Neuronal stem cell (in vitro differentiated cells): Measurements from ENCODE around the gene AUTS2.

Experiments used
- DNase-seq: peaks from one replicate; pipeline ENCODE4 v3.0.0-alpha.2; 2013; ENCODE audit warnings: low spot score
- H2AFZ ChIP-seq: one replicate; pipeline ENCODE4 v1.6.1; 2013; ENCODE audit warnings: mild to moderate bottlenecking, low read length, inconsistent platforms
- H2AK5ac ChIP-seq: 2 replicates; pipeline ENCODE4 v1.6.1; 2013; ENCODE audit warnings: low read depth, mild to moderate bottlenecking, inconsistent platforms, low read length, moderate library complexity, mixed read lengths
- H2BK120ac ChIP-seq: 2 replicates; pipeline ENCODE4 v1.6.1; 2013; ENCODE audit warnings: low read depth, mild to moderate bottlenecking, inconsistent platforms, low read length, moderate library complexity, mixed read lengths
- H2BK12ac ChIP-seq: one replicate; pipeline ENCODE4 v1.6.1; 2013; ENCODE audit warnings: low read length, inconsistent platforms
- H2BK15ac ChIP-seq: 2 replicates; pipeline ENCODE4 v1.6.1; 2013; ENCODE audit warnings: mild to moderate bottlenecking, low read length, inconsistent platforms, mixed read lengths
- H2BK5ac ChIP-seq: one replicate; pipeline ENCODE4 v1.6.1; 2013; ENCODE audit warnings: inconsistent platforms, mild to moderate bottlenecking, low read length, moderate library complexity
- H3K14ac ChIP-seq: one replicate; pipeline ENCODE4 v1.6.1; 2013; ENCODE audit warnings: low read length, inconsistent platforms
- H3K18ac ChIP-seq: 2 replicates; pipeline ENCODE4 v1.6.1; 2013; ENCODE audit warnings: low read length, inconsistent platforms
- H3K23ac ChIP-seq: 2 replicates; pipeline ENCODE4 v1.6.1; 2013; ENCODE audit warnings: low read depth, mild to moderate bottlenecking, mixed read lengths, low read length, inconsistent platforms; ENCODE audit not compliant: poor library complexity
- H3K27ac ChIP-seq: replicated peaks from 3 replicates; pipeline ENCODE4 v1.5.1; 2013; ENCODE audit warnings: low read length, inconsistent platforms
- H3K27me3 ChIP-seq, 3 experiments: 2 replicates each; pipeline ENCODE4 v1.6.1; 2013; ENCODE audit warnings: low read length in 3 of 3, mild to moderate bottlenecking in 2 of 3, inconsistent platforms in 1 of 3, low read depth in 1 of 3, mixed read lengths in 1 of 3, moderate library complexity in 1 of 3; ENCODE audit not compliant: control insufficient read depth in 3 of 3, insufficient read depth in 3 of 3
- H3K36me3 ChIP-seq, 2 donors: replicated peaks in 1 of 2; 2 replicates each; pipeline ENCODE4 v1.6.1; 2013; ENCODE audit warnings: low read length in 2 of 2; ENCODE audit not compliant: control insufficient read depth in 2 of 2, insufficient read depth in 2 of 2
- H3K4ac ChIP-seq: 2 replicates; pipeline ENCODE4 v1.6.1; 2013; ENCODE audit warnings: inconsistent platforms, mild to moderate bottlenecking, low read length, moderate library complexity
- H3K4me1 ChIP-seq, 2 donors: 1 replicate in 1 of 2; 2 replicates in 1 of 2; pipeline ENCODE4 v1.6.1; 2013; ENCODE audit warnings: low read length in 2 of 2, low read depth in 1 of 2; ENCODE audit not compliant: control insufficient read depth in 2 of 2, insufficient read depth in 1 of 2
- H3K4me2 ChIP-seq: one replicate; pipeline ENCODE4 v1.6.1; 2013; ENCODE audit warnings: mild to moderate bottlenecking, low read length, inconsistent platforms; ENCODE audit not compliant: insufficient read depth, poor library complexity, severe bottlenecking
- H3K4me3 ChIP-seq, 2 donors: 2 replicates each; pipeline ENCODE4 v1.5.1; 2013; ENCODE audit warnings: low read length in 2 of 2, mild to moderate bottlenecking in 2 of 2, inconsistent platforms in 1 of 2, moderate library complexity in 1 of 2
- H3K79me1 ChIP-seq: one replicate; pipeline ENCODE4 v1.6.1; 2013; ENCODE audit warnings: low read depth, mild to moderate bottlenecking, inconsistent platforms, low read length, moderate library complexity
- H3K9ac ChIP-seq: one replicate; pipeline ENCODE4 v1.6.1; 2013; ENCODE audit warnings: mild to moderate bottlenecking, low read depth, low read length, inconsistent platforms; ENCODE audit not compliant: poor library complexity
- H3K9me3 ChIP-seq, 2 donors: replicated peaks in 1 of 2; 2 replicates each; pipeline versions ENCODE3 to v1.6.1; 2013; ENCODE audit warnings: low read length in 2 of 2, mild to moderate bottlenecking in 2 of 2, inconsistent platforms in 1 of 2, low read depth in 1 of 2, mixed read lengths in 1 of 2, moderate library complexity in 1 of 2; ENCODE audit not compliant: control insufficient read depth in 2 of 2, insufficient read depth in 1 of 2
- H4K8ac ChIP-seq: one replicate; pipeline ENCODE4 v1.6.1; 2013; ENCODE audit warnings: low read depth, mild to moderate bottlenecking, inconsistent platforms, low read length, moderate library complexity
- H4K91ac ChIP-seq: one replicate; pipeline ENCODE4 v1.6.1; 2013; ENCODE audit warnings: low read length, low read depth, mild to moderate bottlenecking, inconsistent platforms; ENCODE audit not compliant: poor library complexity
- WGBS, 2 donors: extraction: QIAGEN DNeasy Blood & Tissue Kit; methylation state at CpG; one replicate each; pipeline ENCODE4 v1.1.7; 2013; ENCODE audit warnings: missing lambda C conversion rate in 2 of 2, mixed read lengths in 1 of 2; ENCODE audit not compliant: insufficient read length in 2 of 2, insufficient replicate concordance in 1 of 2; ENCODE audit errors: extremely low coverage in 2 of 2; 5-methylcytosine and 5-hydroxymethylcytosine counted together

AUTS2 gene

DNA sequence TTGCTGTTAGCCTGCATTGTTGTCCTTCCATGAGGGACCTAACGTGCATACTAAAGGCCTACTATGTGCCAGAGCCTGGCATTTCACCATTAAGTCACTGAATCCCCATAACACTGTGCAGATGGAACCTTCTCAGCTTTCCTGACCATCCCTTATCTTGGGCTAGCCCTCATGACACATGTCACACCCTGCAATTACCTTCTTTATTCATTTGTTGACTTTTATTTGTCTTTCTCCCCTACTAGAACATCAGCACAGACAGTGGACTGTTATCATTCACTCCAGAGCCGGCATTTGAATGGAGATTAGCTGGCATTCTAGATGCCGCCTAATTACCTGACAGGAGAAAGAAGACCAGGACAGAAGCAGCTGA, 1062.5 kb downstream of the AUTS2 start:
- Histone ChIP-seq H2BK12ac (no peak overlapping the region), H3K14ac (no peak overlapping the region), H3K79me1 (no peaks in the 10 kb centered on the region), H3K4me2 (no peak overlapping the region), H3K18ac (no peak overlapping the region), H2AFZ (no peak overlapping the region), H3K4me1 (peaks cover 11 to 13% of the 10 kb centered on the region in 2 donors), H3K4me3 (no peak overlapping the region), H4K91ac (no peak overlapping the region), H4K8ac (no peak overlapping the region), H2BK5ac (no peak overlapping the region), H3K27ac (no peak overlapping the region), H3K27me3 (no peaks in the 10 kb centered on the region), H3K36me3 (no peaks in the 10 kb centered on the region), H3K4ac (no peak overlapping the region), H2BK120ac (no peak overlapping the region), H3K9ac (no peak overlapping the region), H2AK5ac (no peak overlapping the region), H3K9me3 (no peaks in the 10 kb centered on the region), H3K23ac (no peak overlapping the region), H2BK15ac (no peak overlapping the region)
- WGBS, 2 donors = no CpG with 5 or more reads among the region's 3 CpGs
- no peak for DNase-seq

DNA sequence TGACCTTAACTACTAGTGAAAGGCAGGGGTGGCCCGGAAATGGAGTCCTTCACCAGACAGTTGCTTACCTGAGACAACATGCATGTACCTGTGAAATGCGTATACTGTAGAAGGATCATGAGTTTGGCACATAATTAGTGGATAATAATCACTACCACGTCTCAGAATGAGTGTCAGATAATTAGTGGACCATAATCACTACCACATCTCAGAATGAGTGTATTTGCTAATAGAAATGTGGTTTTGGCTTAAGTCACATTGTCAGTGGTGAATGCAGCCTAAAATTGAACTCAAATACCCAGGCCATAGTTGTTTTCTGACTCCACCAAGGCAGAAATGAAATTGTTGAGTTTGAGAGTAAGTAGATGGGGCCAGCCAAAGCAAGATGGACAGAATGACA, 1065.4 kb downstream of the AUTS2 start:
- H3K4me3 ChIP-seq = no peak overlapping the region
- H3K23ac ChIP-seq = no peak overlapping the region
- no peak overlapping the region for H2BK15ac ChIP-seq
- H3K27me3 ChIP-seq = no peaks in the 10 kb centered on the region
- H3K9me3 ChIP-seq = no peaks in the 10 kb centered on the region
- H3K4ac ChIP-seq = no peak overlapping the region
- no peak overlapping the region for H3K14ac ChIP-seq
- H3K27ac ChIP-seq = no peak overlapping the region
- H3K4me2 ChIP-seq = no peak overlapping the region
- no peak overlapping the region for H2AFZ ChIP-seq
- DNase-seq = no peak
- H3K9ac ChIP-seq = no peak overlapping the region
- H4K91ac ChIP-seq = no peak overlapping the region
- H3K4me1 ChIP-seq = peaks cover 0 to 8% of the 10 kb centered on the region in 2 donors
- no peaks in the 10 kb centered on the region for H3K79me1 ChIP-seq
- H2AK5ac ChIP-seq = no peak overlapping the region
- no peak overlapping the region for H2BK120ac ChIP-seq
- H3K36me3 ChIP-seq = no peaks in the 10 kb centered on the region
- no peak overlapping the region for H3K18ac ChIP-seq
- no peak overlapping the region for H2BK12ac ChIP-seq
- no CpG with 5 or more reads among the region's 3 CpGs for WGBS, 2 donors
- no peak overlapping the region for H2BK5ac ChIP-seq
- no peak overlapping the region for H4K8ac ChIP-seq

DNA sequence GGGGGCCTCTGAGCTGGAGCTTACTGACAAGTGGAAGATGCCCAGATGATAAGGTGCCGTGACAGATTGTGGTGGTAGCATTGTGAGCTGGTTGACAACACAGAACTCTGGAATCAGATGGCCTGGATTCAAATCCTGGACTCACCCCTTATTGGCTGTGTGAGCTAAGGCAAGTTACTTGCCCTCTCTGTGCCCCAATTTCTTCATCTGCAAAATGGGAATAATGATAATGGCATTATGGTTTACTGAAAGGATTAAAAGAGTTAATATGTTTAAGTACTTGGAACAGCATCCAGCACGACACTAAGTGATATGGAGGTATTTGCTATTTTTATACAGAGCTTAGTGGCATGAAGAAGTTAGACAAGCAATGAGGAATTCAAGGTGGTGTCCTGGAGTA, 1067.7 kb downstream of the AUTS2 start:
- Histone ChIP-seq H3K9ac (no peak overlapping the region), H3K4me1 (peaks cover 0 to 3% of the 10 kb centered on the region in 2 donors), H2AK5ac (no peak overlapping the region), H3K36me3 (no peaks in the 10 kb centered on the region), H4K8ac (no peak overlapping the region), H3K27me3 (no peaks in the 10 kb centered on the region), H2BK15ac (no peak overlapping the region), H2BK120ac (no peak overlapping the region), H3K9me3 (no peaks in the 10 kb centered on the region), H3K18ac (no peak overlapping the region), H4K91ac (no peak overlapping the region), H3K14ac (no peak overlapping the region), H2BK12ac (no peak overlapping the region), H2AFZ (no peak overlapping the region), H3K4me3 (no peak overlapping the region), H2BK5ac (no peak overlapping the region), H3K4ac (no peak overlapping the region), H3K4me2 (no peak overlapping the region), H3K79me1 (no peaks in the 10 kb centered on the region), H3K23ac (no peak overlapping the region), H3K27ac (no peak overlapping the region)
- no peak for DNase-seq
- WGBS, 2 donors = no CpG with 5 or more reads among the region's 2 CpGs

DNA sequence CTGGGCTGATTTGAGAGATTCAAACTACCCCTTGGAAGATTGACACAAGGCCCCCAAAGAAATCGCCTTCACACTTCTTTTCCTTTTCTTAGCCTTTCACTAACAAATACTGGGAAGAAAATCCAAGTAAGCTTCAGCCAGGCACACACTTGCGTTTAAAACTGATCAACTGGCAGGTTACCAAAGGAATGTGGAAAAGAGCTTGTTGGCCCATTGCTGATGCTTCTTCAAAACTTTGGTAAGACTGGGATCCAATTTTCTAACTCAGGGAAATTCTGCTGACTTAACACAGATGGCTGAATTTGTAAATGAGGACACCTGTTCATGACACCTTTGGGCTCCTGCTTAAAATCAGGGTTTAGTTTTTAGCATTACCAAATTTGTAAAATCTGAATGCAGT, 1069.1 kb downstream of the AUTS2 start:
- Histone ChIP-seq H3K27ac (no peak overlapping the region), H3K4me3 (no peak overlapping the region), H2BK5ac (no peak overlapping the region)

More for the DNA sequence above, 1069.1 kb downstream of the AUTS2 start:
- Histone ChIP-seq H3K4me2 (no peak overlapping the region), H3K4ac (no peak overlapping the region), H2AK5ac (no peak overlapping the region), H3K4me1 (no peaks in the 10 kb centered on the region), H2AFZ (no peak overlapping the region), H3K9ac (no peak overlapping the region), H3K9me3 (no peaks in the 10 kb centered on the region), H3K14ac (no peak overlapping the region), H3K23ac (no peak overlapping the region), H4K8ac (no peak overlapping the region), H4K91ac (no peak overlapping the region), H2BK12ac (no peak overlapping the region), H3K36me3 (no peaks in the 10 kb centered on the region), H3K79me1 (no peaks in the 10 kb centered on the region), H3K27me3 (no peaks in the 10 kb centered on the region), H3K18ac (no peak overlapping the region), H2BK15ac (no peak overlapping the region), H2BK120ac (no peak overlapping the region)
- WGBS, 2 donors = no CpG with 5 or more reads among the region's 2 CpGs
- DNase-seq = no peak
